Keratinocyte (primary cell): ENCODE data around the gene CEP164.

Experiments
- CTCF ChIP-seq, 3 experiments: IDR thresholded peaks in 1 of 3; conservative IDR thresholded peaks in 1 of 3; optimal IDR thresholded peaks in 1 of 3; 2 replicates in 2 of 3; 3 replicates in 1 of 3; pipeline versions ENCODE3 to v1.5.1; 2011; ENCODE audit warnings: low read length in 3 of 3, mild to moderate bottlenecking in 3 of 3, moderate library complexity in 2 of 3, control low read depth in 1 of 3, inconsistent platforms in 1 of 3; ENCODE audit not compliant: insufficient read depth in 2 of 3; ENCODE audit errors: extremely low read depth in 1 of 3
- EZH2 ChIP-seq: IDR thresholded peaks from one replicate; pipeline ENCODE4 v1.6.1; 2012; ENCODE audit warnings: inconsistent platforms, mild to moderate bottlenecking, low read length, moderate library complexity

GRCh38 chr11:117396970-117397369 lies 69.3 kb downstream of the CEP164 start:
- TF ChIP-seq EZH2 (no peak), CTCF (optimal IDR thresholded peaks at IDR 0.05 in 1 of 3, IDR thresholded peaks at IDR 0.05 in 1 of 3, conservative IDR thresholded peaks at IDR 0.05 in 1 of 3; ENCODE audit: extremely low read depth in 1 of 3, insufficient read depth in 2 of 3, low read length in 3 of 3) (no peak)
